ENCODE data around the gene C3orf33. TPM values are rescaled to one million over a fixed set of nuclear protein-coding genes. Genes with fewer than 3 reads are reported as not detected.

Gene C3orf33
- total RNA-seq, 3 donors from 2014 or later (not counting 1 experiment from before 2014, with no cell fraction given) = 0.88 to 2.5 (median 1.2) TPM

GRCh38 chr3:155748611-155749365, 57.3 kb downstream of the C3orf33 start:
- no peaks in the 10 kb centered on the region for H3K36me3 Mint-ChIP-seq
- no peak for ATAC-seq
- Histone ChIP-seq H3K27ac (ENCODE audit: low read length) (no peak overlapping the region), H3K36me3 (ENCODE audit: control insufficient read depth, insufficient read depth, low read length) (no peaks in the 10 kb centered on the region), H3K4me1 (ENCODE audit: control insufficient read depth, insufficient read depth, low read length) (peaks cover 15% of the 10 kb centered on the region), H3K4me3 (ENCODE audit: low read length) (no peak overlapping the region), H3K27me3 (ENCODE audit: control insufficient read depth, insufficient read depth, low read length) (peaks cover 21% of the 10 kb centered on the region), H3K9me3 (ENCODE audit: control insufficient read depth, insufficient read depth, low read length) (no peaks in the 10 kb centered on the region)
- H3K4me3 Mint-ChIP-seq = no peak overlapping the region
- no peak for TF ChIP-seq CTCF (IDR thresholded peaks at IDR 0.05)
- peaks cover 14 to 22% of the 10 kb centered on the region in 2 donors for H3K4me1 Mint-ChIP-seq
- H3K27me3 Mint-ChIP-seq (ENCODE audit: low read depth in 2 of 2) = peaks cover 34 to 48% of the 10 kb centered on the region in 2 donors
- no peaks in the 10 kb centered on the region for H3K9me3 Mint-ChIP-seq
- 90% methylated on average over 8 of the region's 8 CpGs for WGBS (ENCODE audit: insufficient coverage)
- intact Hi-C loops (cut with micrococcal nuclease) = loop anchor here (10.0 kb wide), 1 partner anchor 126 kb away; the partner anchor contains the start of gene GMPS
- H3K27ac Mint-ChIP-seq = no peak overlapping the region
- DNase-seq = no peak

GRCh38 chr3:155747946-155748290, 58.2 kb downstream of the C3orf33 start:
- Histone ChIP-seq H3K36me3 (ENCODE audit: control insufficient read depth, insufficient read depth, low read length) (no peaks in the 10 kb centered on the region), H3K27me3 (ENCODE audit: control insufficient read depth, insufficient read depth, low read length) (peaks cover 23% of the 10 kb centered on the region), H3K4me3 (ENCODE audit: low read length) (no peak overlapping the region), H3K9me3 (ENCODE audit: control insufficient read depth, insufficient read depth, low read length) (no peaks in the 10 kb centered on the region), H3K4me1 (ENCODE audit: control insufficient read depth, insufficient read depth, low read length) (peaks cover 19% of the 10 kb centered on the region), H3K27ac (ENCODE audit: low read length) (no peak overlapping the region)
- H3K4me1 Mint-ChIP-seq = peaks cover 17 to 24% of the 10 kb centered on the region in 2 donors
- DNase-seq (no peak), ATAC-seq (no peak)
- intact Hi-C loops (cut with micrococcal nuclease) = loop anchor here (10.0 kb wide), 1 partner anchor 127 kb away; the partner anchor contains the start of gene GMPS
- H3K9me3 Mint-ChIP-seq = no peaks in the 10 kb centered on the region
- no peak overlapping the region for H3K27ac Mint-ChIP-seq
- 90% methylated on average over 3 of the region's 3 CpGs for WGBS (ENCODE audit: insufficient coverage)
- H3K27me3 Mint-ChIP-seq (ENCODE audit: low read depth in 2 of 2) = peaks cover 40 to 52% of the 10 kb centered on the region in 2 donors
- no peaks in the 10 kb centered on the region for H3K36me3 Mint-ChIP-seq
- TF ChIP-seq CTCF (IDR thresholded peaks at IDR 0.05) = no peak
- H3K4me3 Mint-ChIP-seq = no peak overlapping the region

- H3K36me3 Mint-ChIP-seq = no peaks in the 10 kb centered on the region
- ATAC-seq = no peak
- no peaks in the 10 kb centered on the region for H3K9me3 Mint-ChIP-seq
- WGBS (ENCODE audit: insufficient coverage) = 78% methylated on average over 1 of the region's 2 CpGs
- no peak for TF ChIP-seq CTCF (IDR thresholded peaks at IDR 0.05)
- peak overlapping the region; percentile 53 for H3K4me3 Mint-ChIP-seq
- H3K9me3 ChIP-seq (ENCODE audit: control insufficient read depth, insufficient read depth, low read length) = no peaks in the 10 kb centered on the region
- peaks cover 17 to 24% of the 10 kb centered on the region in 2 donors for H3K4me1 Mint-ChIP-seq
- intact Hi-C loops (cut with micrococcal nuclease) = loop anchor here (10.0 kb wide), 1 partner anchor 127 kb away; the partner anchor contains the start of gene GMPS
- H3K36me3 ChIP-seq (ENCODE audit: control insufficient read depth, insufficient read depth, low read length) = no peaks in the 10 kb centered on the region
- H3K27me3 ChIP-seq (ENCODE audit: control insufficient read depth, insufficient read depth, low read length) = peaks cover 27% of the 10 kb centered on the region
- H3K27ac ChIP-seq (ENCODE audit: low read length) = no peak overlapping the region
- no peak overlapping the region for H3K4me3 ChIP-seq (ENCODE audit: low read length)
- H3K4me1 ChIP-seq (ENCODE audit: control insufficient read depth, insufficient read depth, low read length) = peaks cover 19% of the 10 kb centered on the region
- DNase-seq = no peak
- peaks cover 43 to 57% of the 10 kb centered on the region in 2 donors for H3K27me3 Mint-ChIP-seq (ENCODE audit: low read depth in 2 of 2)
- H3K27ac Mint-ChIP-seq = no peak overlapping the region
Observed at GRCh38 chr3:155747286-155747945, 58.7 kb downstream of the C3orf33 start.
